T47D (cell line): ENCODE measurements around the gene TEX52.

Experiments
- DNase-seq, 2 experiments: peaks; one replicate each; pipeline versions ENCODE4 v3.0.0 to v3.0.0-alpha.2; 2011 to 2012; ENCODE audit warnings: low read depth in 1 of 2, low spot score in 1 of 2
- JUND ChIP-seq: IDR thresholded peaks from 2 replicates; pipeline ENCODE4 v1.6.1; 2012; ENCODE audit warnings: low read depth
- in situ Hi-C: cut with HindIII; loops from 2 replicates; pipeline ENCODE4 v1.10.0; 2016; ENCODE audit warnings: low sequenced_read_pairs, low pct_unique_long_range_greater_than_20kb

The TEX52 gene

DNA sequence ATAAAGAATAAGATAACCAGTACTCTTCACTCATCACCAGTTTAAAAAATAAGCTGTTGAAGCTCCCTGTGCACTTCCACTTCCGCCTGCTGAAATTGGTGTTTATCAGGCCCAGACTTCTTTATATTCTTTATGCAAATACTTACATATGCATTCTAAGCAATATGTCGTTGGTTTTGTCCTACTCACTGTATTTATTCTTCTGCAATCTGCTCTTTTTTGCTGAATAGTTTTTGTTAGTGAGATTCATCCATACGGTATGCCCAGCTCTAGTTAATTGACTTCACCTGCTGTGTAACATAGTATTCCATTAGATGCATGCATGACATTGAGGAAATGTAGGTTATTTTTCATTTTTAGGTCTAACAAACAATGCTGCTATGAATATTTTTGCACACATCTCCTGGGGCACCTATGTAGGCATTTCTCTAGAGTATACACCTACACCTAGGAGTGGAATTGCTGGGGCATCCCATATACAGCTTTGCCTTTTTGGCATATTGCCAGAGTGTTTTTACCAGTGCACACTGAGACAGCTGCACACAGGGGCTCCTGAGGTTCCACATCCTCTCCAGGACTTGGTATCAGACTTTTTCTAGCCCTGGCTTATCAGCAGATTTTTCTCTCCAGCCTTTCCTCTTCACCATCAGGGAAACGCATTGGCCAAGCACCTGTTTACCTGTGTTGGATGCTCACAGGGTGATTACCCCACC, 21.0 kb downstream of the TEX52 start:
- no peak for DNase-seq
- TF ChIP-seq JUND = no peak
- in situ Hi-C loops = no loop called here

DNA sequence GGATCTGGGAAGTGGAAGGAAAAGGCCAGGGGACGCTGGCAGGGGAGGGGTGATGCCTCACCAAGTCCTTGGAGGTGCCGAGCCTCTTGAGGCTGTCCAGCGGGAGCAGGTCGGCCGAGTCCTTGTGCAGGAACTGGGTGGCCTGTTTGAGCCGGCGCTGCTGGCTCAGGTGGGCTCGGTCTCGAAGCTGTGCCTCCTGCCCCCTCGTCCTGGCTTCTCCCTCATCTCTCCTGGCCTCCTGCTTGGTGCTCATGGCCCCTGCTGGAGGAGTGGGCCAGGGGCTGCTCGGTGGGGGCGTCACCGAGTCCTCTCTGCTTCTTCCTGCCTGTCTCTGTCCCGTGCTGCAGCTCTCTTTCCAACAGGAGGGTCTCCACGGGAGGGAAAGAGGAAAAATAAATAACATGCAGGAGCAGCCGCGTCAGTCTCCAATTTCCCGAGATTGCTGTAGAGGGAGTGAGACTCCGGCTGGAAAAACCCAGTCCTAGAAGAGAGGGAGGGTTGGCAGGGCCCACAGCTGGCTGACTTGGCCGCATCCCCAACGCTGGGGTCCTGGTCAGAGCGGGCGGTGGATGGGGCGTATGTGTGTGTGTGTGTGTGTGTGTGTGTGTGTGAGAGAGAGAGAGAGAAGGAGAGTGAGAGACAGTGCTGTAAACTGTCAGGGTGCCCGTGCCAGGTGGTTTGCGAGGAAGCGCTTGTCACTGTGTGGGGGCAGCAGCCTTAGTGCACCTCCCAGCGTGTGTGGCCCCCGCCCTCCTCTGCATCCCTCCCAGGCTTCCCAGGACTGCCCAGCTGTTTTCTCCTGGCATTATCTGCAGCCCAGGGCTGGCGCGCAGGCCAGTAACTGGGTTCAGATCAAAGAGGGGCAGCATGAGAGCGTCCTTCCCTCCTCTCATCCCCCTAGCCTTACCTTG, 22.0 kb downstream of the TEX52 start, which contains the start of gene NRIP2:
TSS of gene NRIP2 (minus strand) at position 455 of the 911 bp plus-strand sequence. CDS start at position 403, 52 bp downstream.
- in situ Hi-C loops = no loop called here
- DNase-seq = no peak
- no peak for TF ChIP-seq JUND

DNA sequence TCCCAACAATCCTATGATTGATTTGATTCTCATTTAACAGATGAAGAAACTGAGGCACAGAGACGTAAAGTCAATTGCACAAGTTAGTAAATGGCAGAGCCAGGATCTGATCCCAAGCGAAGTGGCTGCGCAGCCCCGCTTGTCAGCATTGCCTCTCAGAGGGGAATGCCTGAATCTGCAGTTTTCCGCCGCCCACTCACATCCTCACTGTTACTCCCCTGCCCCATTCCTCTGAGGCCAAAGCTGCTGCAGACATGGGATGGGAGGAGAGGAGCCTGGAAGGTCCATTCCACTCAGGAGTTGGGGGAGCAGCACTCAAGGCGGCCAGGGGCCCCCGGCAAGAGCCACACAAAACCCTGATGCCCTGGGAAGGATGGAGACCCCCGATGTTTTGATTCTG, 23.0 kb downstream of the TEX52 start:
- in situ Hi-C loops = no loop called here
- DNase-seq = no peak
- TF ChIP-seq JUND = no peak

DNA sequence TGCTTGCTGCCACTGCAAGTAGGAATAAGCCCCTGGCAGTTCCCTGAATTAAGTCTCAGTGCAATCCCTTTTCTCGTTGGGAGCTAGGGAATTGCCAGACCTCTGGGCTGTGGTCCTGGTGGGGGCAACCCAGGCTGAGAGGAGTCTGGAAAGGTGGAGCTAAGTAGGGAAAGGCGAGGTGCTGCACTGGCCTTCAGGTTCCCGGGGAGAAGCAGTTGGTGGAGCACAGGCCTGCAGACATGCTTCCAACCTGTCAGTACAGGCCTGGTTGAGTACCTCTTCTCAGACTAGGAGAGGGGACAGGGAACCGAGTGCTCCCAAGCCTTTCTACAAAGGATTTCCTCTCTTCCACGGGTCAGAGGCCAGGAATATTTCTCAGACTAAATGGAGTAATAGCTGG, 23.5 kb downstream of the TEX52 start:
- TF ChIP-seq JUND = no peak
- DNase-seq = no peak
- in situ Hi-C loops = no loop called here

DNA sequence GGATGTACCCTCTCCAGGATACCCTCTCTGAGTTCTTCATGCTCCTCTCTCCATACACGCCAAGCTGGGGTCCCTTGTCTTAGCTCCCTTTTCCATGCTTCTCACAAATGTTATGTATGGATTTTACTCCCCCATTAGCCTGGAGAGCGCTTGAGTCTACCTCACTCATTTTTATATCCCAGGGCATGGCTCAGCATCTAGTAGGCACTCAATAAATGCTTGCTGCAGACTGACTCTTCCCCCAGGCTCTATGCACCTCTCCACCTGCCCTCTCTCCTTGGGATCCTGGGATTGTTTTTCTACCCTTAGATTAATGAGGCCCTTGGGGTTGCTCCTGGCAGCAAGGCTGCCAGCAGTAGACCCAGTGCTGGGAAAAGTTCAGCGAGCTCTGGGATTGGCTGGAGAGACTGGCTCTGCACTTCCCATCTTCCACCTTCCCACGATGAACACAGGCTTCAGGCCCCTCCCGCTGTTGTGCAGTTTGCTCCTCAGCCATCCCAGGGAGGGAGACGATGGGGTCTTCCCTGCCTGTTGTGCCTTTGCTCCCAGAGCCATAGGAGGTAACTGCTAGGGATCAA, 24.2 kb downstream of the TEX52 start:
- no peak for TF ChIP-seq JUND
- in situ Hi-C loops = no loop called here
- DNase-seq = no peak

DNA sequence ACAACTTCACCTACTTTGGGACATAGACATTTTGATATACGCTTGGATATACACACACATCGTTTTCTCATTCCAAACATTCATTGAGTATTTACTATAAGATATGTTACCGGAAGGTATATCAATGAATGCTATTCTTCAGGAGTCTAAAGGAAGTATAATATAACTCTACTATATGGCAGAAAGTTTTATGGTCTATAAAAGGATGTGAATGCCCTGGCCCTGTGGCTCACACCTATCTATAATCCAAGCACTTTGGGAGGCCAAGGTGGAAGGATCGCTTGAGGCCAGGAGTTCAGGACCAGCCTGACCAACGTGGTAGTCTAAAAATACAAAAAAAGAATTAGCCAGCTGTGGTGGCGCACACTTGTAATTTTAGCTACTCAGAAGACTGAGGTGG, 27.6 kb downstream of the TEX52 start:
- in situ Hi-C loops = no loop called here
- no peak for DNase-seq
- TF ChIP-seq JUND = no peak

DNA sequence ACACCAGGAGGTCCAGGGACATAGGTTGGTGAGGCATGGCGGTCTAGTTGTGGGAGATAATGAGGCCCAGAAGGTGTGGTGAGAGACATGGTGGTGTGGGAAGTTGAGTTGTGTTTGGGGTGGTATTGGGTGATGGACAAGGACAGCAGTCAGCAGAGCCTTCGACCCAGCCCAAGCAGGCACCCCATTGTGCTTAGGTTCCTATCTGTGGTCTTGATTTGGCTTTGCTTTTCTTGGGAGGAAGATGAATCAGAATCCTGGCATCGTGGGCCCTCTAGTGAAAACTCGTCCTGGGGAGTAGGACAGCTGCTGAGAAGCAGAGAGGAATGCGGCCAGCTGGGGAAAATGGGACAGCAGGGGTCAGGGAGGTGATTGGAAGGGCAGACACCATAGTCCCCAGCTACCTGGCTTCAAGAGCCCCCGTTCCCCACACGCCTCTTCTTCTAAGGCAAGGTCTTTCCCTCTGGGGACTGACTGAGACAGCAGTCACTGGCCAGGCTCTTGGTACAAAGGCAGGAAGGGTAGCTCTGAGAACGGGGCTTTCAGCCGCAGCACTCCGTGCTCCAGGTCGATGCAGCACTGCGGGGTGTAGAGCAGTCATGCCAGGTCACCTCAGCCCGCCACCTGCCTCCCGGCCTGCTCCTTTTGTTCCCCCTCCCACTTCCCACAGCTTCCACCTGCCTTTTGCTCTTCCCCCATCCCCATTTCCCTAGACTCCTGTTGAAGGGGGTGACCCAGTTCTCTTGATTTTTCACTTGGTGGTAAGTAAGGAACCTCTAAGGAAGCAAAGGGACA, 29.9 kb downstream of the TEX52 start:
- in situ Hi-C loops = no loop called here
- TF ChIP-seq JUND = no peak
- DNase-seq = no peak

DNA sequence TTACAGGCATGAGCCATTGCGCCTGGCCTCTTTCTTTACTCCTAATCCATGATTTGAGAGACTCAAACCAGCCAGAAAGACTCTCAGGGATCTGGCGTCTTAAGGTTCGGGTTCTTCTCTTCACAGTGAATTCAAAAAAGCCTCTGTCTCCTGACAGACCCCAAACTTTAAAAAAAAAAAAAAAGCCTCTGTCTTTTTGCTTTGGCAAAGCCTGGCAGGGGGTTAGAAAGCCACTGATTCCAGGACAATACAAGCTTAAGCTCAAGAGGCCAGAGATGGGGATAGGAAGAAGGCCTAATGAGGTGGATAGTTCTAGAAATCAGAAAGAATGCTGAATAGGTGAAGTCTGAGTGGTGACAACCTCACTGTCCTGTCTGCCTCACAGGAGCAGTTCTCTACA, 30.8 kb downstream of the TEX52 start:
- TF ChIP-seq JUND = no peak
- in situ Hi-C loops = no loop called here
- no peak for DNase-seq

DNA sequence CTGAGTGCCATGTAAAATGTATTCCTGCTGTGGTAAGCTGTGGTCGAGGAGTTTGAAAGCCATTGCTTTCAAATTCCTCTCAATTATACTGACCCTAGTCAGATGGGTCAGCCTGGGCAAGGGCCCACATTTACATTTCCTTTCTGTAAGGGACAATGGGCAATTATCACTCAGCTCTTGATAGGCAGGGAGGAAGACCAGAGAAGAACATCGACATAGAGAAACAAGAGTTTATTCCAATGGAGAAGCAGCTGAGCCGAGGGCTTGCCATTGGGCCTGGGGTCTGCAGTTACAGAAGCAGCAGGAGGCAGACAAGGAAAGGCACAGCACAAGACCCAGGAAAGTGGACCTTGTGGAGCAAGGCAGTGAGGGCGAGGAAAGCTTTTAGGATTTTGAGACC, 31.7 kb downstream of the TEX52 start:
- no peak for TF ChIP-seq JUND
- in situ Hi-C loops = no loop called here

DNA sequence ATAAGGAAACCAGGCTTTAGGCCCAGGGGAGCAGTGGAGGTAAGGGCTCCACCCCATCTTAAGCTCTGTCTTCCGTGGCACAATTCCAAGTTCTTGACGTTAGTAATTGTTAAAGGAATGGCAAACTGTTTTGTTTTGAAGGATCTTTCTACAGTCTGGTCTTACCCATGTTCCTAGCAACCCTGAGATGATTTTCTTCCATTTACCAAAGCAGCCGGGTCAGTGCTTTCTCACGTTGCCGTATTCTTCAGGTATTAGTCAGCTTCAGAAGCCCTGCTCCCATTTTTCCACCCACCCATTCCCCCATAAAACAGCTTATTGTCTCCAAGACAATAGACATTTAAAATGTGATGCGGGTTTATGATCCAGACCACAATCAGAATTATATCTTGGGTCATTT, 32.3 kb downstream of the TEX52 start:
- DNase-seq = no peak
- no peak for TF ChIP-seq JUND
- in situ Hi-C loops = no loop called here

More for the DNA sequence above, 31.7 kb downstream of the TEX52 start:
- no peak for DNase-seq

DNA sequence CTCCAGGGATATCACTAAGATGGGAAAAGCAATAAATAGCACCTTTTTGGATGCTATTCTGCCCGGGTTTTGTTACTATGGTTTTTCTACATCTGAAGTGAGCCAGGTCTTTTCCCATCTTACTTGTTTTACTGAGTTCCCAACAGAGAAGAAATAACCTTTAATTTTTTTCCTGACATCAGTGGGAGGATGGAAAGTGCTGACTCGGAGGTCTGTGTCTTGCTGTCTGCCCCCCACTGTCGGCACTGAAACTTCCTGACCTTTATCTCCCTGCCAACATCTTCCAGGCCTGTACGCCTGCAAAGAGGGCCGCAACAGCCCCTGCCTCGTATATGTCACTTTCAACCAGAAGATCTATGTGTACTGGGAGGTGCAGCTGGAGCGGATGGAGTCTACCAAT, 33.4 kb downstream of the TEX52 start:
- DNase-seq = no peak
- TF ChIP-seq JUND = no peak
- in situ Hi-C loops = no loop called here

DNA sequence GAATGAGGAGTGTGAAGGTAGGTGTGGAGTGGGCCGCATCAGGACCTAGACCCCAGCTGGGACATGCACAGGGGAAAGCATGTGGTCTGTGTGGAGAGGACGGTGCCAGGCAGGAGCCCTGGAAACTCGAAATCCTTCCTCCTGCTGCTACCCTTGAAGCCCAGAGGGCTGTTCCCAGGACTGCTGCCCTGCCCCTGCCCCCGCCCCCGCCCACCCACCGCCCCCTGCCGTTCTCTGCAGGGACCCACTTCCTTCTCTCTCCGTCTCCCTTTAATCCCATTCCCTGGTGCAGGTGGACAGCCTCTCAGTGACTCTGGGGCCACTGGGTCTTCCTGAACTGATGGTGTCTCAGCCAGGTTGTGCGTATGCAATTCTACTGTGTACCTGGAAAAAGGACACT, 36.4 kb downstream of the TEX52 start:
- DNase-seq = no peak
- in situ Hi-C loops = no loop called here
- TF ChIP-seq JUND = no peak
